Measurements from ENCODE around the gene MATR3.

MATR3 gene

GRCh38 chr5:139248826-139249453 is 44.6 kb upstream of the MATR3 start:
- Histone ChIP-seq H3F3A (ENCODE audit: insufficient read depth) (no peaks in the 10 kb centered on the region), H3K9me3 (ENCODE audit: insufficient read depth, low read length) (no peaks in the 10 kb centered on the region), H3K4me2 (ENCODE audit: low read depth, low read length, poor library complexity, severe bottlenecking) (no peak overlapping the region), H3K9ac (ENCODE audit: low read length) (no peak overlapping the region), H3K9me2 (replicated peaks; ENCODE audit: insufficient read depth, low read length) (no peaks in the 10 kb centered on the region), H3K4me3 (ENCODE audit: insufficient read depth, low read length, poor library complexity, severe bottlenecking) (no peak overlapping the region), H3K79me2 (ENCODE audit: insufficient read depth, low read length) (no peaks in the 10 kb centered on the region), H3K27ac (ENCODE audit: low read depth, low read length) (no peak overlapping the region), H3K36me3 (ENCODE audit: low read length) (no peaks in the 10 kb centered on the region), H4K20me1 (ENCODE audit: low read depth, low read length) (no peaks in the 10 kb centered on the region), H2AFZ (ENCODE audit: low read depth, low read length, severe bottlenecking) (no peak overlapping the region), H3K27me3 (ENCODE audit: low read length) (no peaks in the 10 kb centered on the region)
- TF ChIP-seq CTCF (IDR thresholded peaks at IDR 0.05; ENCODE audit: insufficient read depth, low read length, poor library complexity, severe bottlenecking) (no peak), EZH2phosphoT487 (conservative IDR thresholded peaks at IDR 0.05; ENCODE audit: low read length) (no peak)

- Histone ChIP-seq H3K4me3 (ENCODE audit: insufficient read depth, low read length, poor library complexity, severe bottlenecking) (no peak overlapping the region), H2AFZ (ENCODE audit: low read depth, low read length, severe bottlenecking) (no peak overlapping the region), H3K36me3 (ENCODE audit: low read length) (no peaks in the 10 kb centered on the region), H3K27me3 (ENCODE audit: low read length) (no peaks in the 10 kb centered on the region), H3K27ac (ENCODE audit: low read depth, low read length) (no peak overlapping the region), H4K20me1 (ENCODE audit: low read depth, low read length) (no peaks in the 10 kb centered on the region), H3K9ac (ENCODE audit: low read length) (no peak overlapping the region), H3K9me3 (ENCODE audit: insufficient read depth, low read length) (no peaks in the 10 kb centered on the region), H3K9me2 (replicated peaks; ENCODE audit: insufficient read depth, low read length) (no peaks in the 10 kb centered on the region), H3K79me2 (ENCODE audit: insufficient read depth, low read length) (no peaks in the 10 kb centered on the region), H3F3A (ENCODE audit: insufficient read depth) (no peaks in the 10 kb centered on the region), H3K4me2 (ENCODE audit: low read depth, low read length, poor library complexity, severe bottlenecking) (no peak overlapping the region)
- TF ChIP-seq EZH2phosphoT487 (conservative IDR thresholded peaks at IDR 0.05; ENCODE audit: low read length) (no peak), CTCF (IDR thresholded peaks at IDR 0.05; ENCODE audit: insufficient read depth, low read length, poor library complexity, severe bottlenecking) (peak; percentile 74)
Observed at GRCh38 chr5:139251281-139251687, 42.3 kb upstream of the MATR3 start.

- Histone ChIP-seq H3K9me2 (replicated peaks; ENCODE audit: insufficient read depth, low read length) (no peaks in the 10 kb centered on the region), H3K9me3 (ENCODE audit: insufficient read depth, low read length) (no peaks in the 10 kb centered on the region), H3K79me2 (ENCODE audit: insufficient read depth, low read length) (no peaks in the 10 kb centered on the region), H3F3A (ENCODE audit: insufficient read depth) (no peaks in the 10 kb centered on the region), H3K36me3 (ENCODE audit: low read length) (no peaks in the 10 kb centered on the region), H3K4me2 (ENCODE audit: low read depth, low read length, poor library complexity, severe bottlenecking) (no peak overlapping the region), H3K4me3 (ENCODE audit: insufficient read depth, low read length, poor library complexity, severe bottlenecking) (no peak overlapping the region), H3K27ac (ENCODE audit: low read depth, low read length) (no peak overlapping the region), H2AFZ (ENCODE audit: low read depth, low read length, severe bottlenecking) (no peak overlapping the region), H3K9ac (ENCODE audit: low read length) (no peak overlapping the region), H3K27me3 (ENCODE audit: low read length) (no peaks in the 10 kb centered on the region), H4K20me1 (ENCODE audit: low read depth, low read length) (no peaks in the 10 kb centered on the region)
- TF ChIP-seq EZH2phosphoT487 (conservative IDR thresholded peaks at IDR 0.05; ENCODE audit: low read length), result no peak
- TF ChIP-seq CTCF (IDR thresholded peaks at IDR 0.05; ENCODE audit: insufficient read depth, low read length, poor library complexity, severe bottlenecking), result no peak
Observed at GRCh38 chr5:139251695-139252288, 41.7 kb upstream of the MATR3 start.
